Neuronal stem cell (in vitro differentiated cells): Measurements from ENCODE around the gene RNF123.

Source experiments
- DNase-seq: peaks from one replicate; pipeline ENCODE4 v3.0.0-alpha.2; 2013; ENCODE audit warnings: low spot score
- H2AFZ ChIP-seq: one replicate; pipeline ENCODE4 v1.6.1; 2013; ENCODE audit warnings: mild to moderate bottlenecking, low read length, inconsistent platforms
- H2AK5ac ChIP-seq: 2 replicates; pipeline ENCODE4 v1.6.1; 2013; ENCODE audit warnings: low read depth, mild to moderate bottlenecking, inconsistent platforms, low read length, moderate library complexity, mixed read lengths
- H2BK120ac ChIP-seq: 2 replicates; pipeline ENCODE4 v1.6.1; 2013; ENCODE audit warnings: low read depth, mild to moderate bottlenecking, inconsistent platforms, low read length, moderate library complexity, mixed read lengths
- H2BK12ac ChIP-seq: one replicate; pipeline ENCODE4 v1.6.1; 2013; ENCODE audit warnings: low read length, inconsistent platforms
- H2BK15ac ChIP-seq: 2 replicates; pipeline ENCODE4 v1.6.1; 2013; ENCODE audit warnings: mild to moderate bottlenecking, low read length, inconsistent platforms, mixed read lengths
- H2BK5ac ChIP-seq: one replicate; pipeline ENCODE4 v1.6.1; 2013; ENCODE audit warnings: inconsistent platforms, mild to moderate bottlenecking, low read length, moderate library complexity
- H3K14ac ChIP-seq: one replicate; pipeline ENCODE4 v1.6.1; 2013; ENCODE audit warnings: low read length, inconsistent platforms
- H3K18ac ChIP-seq: 2 replicates; pipeline ENCODE4 v1.6.1; 2013; ENCODE audit warnings: low read length, inconsistent platforms
- H3K23ac ChIP-seq: 2 replicates; pipeline ENCODE4 v1.6.1; 2013; ENCODE audit warnings: low read depth, mild to moderate bottlenecking, mixed read lengths, low read length, inconsistent platforms; ENCODE audit not compliant: poor library complexity
- H3K27ac ChIP-seq: replicated peaks from 3 replicates; pipeline ENCODE4 v1.5.1; 2013; ENCODE audit warnings: low read length, inconsistent platforms
- H3K27me3 ChIP-seq, 3 experiments: 2 replicates each; pipeline ENCODE4 v1.6.1; 2013; ENCODE audit warnings: low read length in 3 of 3, mild to moderate bottlenecking in 2 of 3, inconsistent platforms in 1 of 3, low read depth in 1 of 3, mixed read lengths in 1 of 3, moderate library complexity in 1 of 3; ENCODE audit not compliant: control insufficient read depth in 3 of 3, insufficient read depth in 3 of 3
- H3K36me3 ChIP-seq, 2 donors: replicated peaks in 1 of 2; 2 replicates each; pipeline ENCODE4 v1.6.1; 2013; ENCODE audit warnings: low read length in 2 of 2; ENCODE audit not compliant: control insufficient read depth in 2 of 2, insufficient read depth in 2 of 2
- H3K4ac ChIP-seq: 2 replicates; pipeline ENCODE4 v1.6.1; 2013; ENCODE audit warnings: inconsistent platforms, mild to moderate bottlenecking, low read length, moderate library complexity
- H3K4me1 ChIP-seq, 2 donors: 1 replicate in 1 of 2; 2 replicates in 1 of 2; pipeline ENCODE4 v1.6.1; 2013; ENCODE audit warnings: low read length in 2 of 2, low read depth in 1 of 2; ENCODE audit not compliant: control insufficient read depth in 2 of 2, insufficient read depth in 1 of 2
- H3K4me2 ChIP-seq: one replicate; pipeline ENCODE4 v1.6.1; 2013; ENCODE audit warnings: mild to moderate bottlenecking, low read length, inconsistent platforms; ENCODE audit not compliant: insufficient read depth, poor library complexity, severe bottlenecking
- H3K4me3 ChIP-seq, 2 donors: 2 replicates each; pipeline ENCODE4 v1.5.1; 2013; ENCODE audit warnings: low read length in 2 of 2, mild to moderate bottlenecking in 2 of 2, inconsistent platforms in 1 of 2, moderate library complexity in 1 of 2
- H3K79me1 ChIP-seq: one replicate; pipeline ENCODE4 v1.6.1; 2013; ENCODE audit warnings: low read depth, mild to moderate bottlenecking, inconsistent platforms, low read length, moderate library complexity
- H3K9ac ChIP-seq: one replicate; pipeline ENCODE4 v1.6.1; 2013; ENCODE audit warnings: mild to moderate bottlenecking, low read depth, low read length, inconsistent platforms; ENCODE audit not compliant: poor library complexity
- H3K9me3 ChIP-seq, 2 donors: replicated peaks in 1 of 2; 2 replicates each; pipeline versions ENCODE3 to v1.6.1; 2013; ENCODE audit warnings: low read length in 2 of 2, mild to moderate bottlenecking in 2 of 2, inconsistent platforms in 1 of 2, low read depth in 1 of 2, mixed read lengths in 1 of 2, moderate library complexity in 1 of 2; ENCODE audit not compliant: control insufficient read depth in 2 of 2, insufficient read depth in 1 of 2
- H4K8ac ChIP-seq: one replicate; pipeline ENCODE4 v1.6.1; 2013; ENCODE audit warnings: low read depth, mild to moderate bottlenecking, inconsistent platforms, low read length, moderate library complexity
- H4K91ac ChIP-seq: one replicate; pipeline ENCODE4 v1.6.1; 2013; ENCODE audit warnings: low read length, low read depth, mild to moderate bottlenecking, inconsistent platforms; ENCODE audit not compliant: poor library complexity
- WGBS, 2 donors: extraction: QIAGEN DNeasy Blood & Tissue Kit; methylation state at CpG; one replicate each; pipeline ENCODE4 v1.1.7; 2013; ENCODE audit warnings: missing lambda C conversion rate in 2 of 2, mixed read lengths in 1 of 2; ENCODE audit not compliant: insufficient read length in 2 of 2, insufficient replicate concordance in 1 of 2; ENCODE audit errors: extremely low coverage in 2 of 2; 5-methylcytosine and 5-hydroxymethylcytosine counted together

The RNF123 gene

GRCh38 chr3:49642708-49643145 lies 46.6 kb upstream of the RNF123 start:
- Histone ChIP-seq H2AK5ac (peak overlapping the region; percentile 44), H2BK12ac (no peak overlapping the region), H2BK120ac (no peak overlapping the region), H3K23ac (peak overlapping the region; percentile 13), H3K79me1 (no peaks in the 10 kb centered on the region), H3K36me3 (peaks cover 0 to 20% of the 10 kb centered on the region in 2 donors), H3K14ac (no peak overlapping the region), H3K9me3 (peaks cover 0 to 1% of the 10 kb centered on the region in 2 donors), H3K4ac (no peak overlapping the region), H3K4me2 (no peak overlapping the region), H2BK5ac (no peak overlapping the region), H2AFZ (no peak overlapping the region), H3K9ac (no peak overlapping the region), H3K27ac (no peak overlapping the region), H2BK15ac (no peak overlapping the region), H4K8ac (peak overlapping the region; percentile 44), H3K27me3 (no peaks in the 10 kb centered on the region), H3K4me3 (no peak overlapping the region), H3K18ac (peak overlapping the region; percentile 52), H3K4me1 (peaks cover 0 to 2% of the 10 kb centered on the region in 2 donors), H4K91ac (no peak overlapping the region)
- no CpG with 5 or more reads among the region's 9 CpGs for WGBS, 2 donors
- DNase-seq = no peak

GRCh38 chr3:49644684-49645083 lies 44.7 kb upstream of the RNF123 start:
- Histone ChIP-seq H3K27me3 (no peaks in the 10 kb centered on the region), H3K79me1 (no peaks in the 10 kb centered on the region), H2BK5ac (no peak overlapping the region), H3K4me1 (no peaks in the 10 kb centered on the region), H2AFZ (no peak overlapping the region), H3K23ac (no peak overlapping the region), H3K9me3 (peaks cover 0 to 1% of the 10 kb centered on the region in 2 donors), H2BK12ac (no peak overlapping the region), H3K27ac (no peak overlapping the region), H4K8ac (no peak overlapping the region), H3K4me2 (no peak overlapping the region), H3K9ac (no peak overlapping the region), H4K91ac (no peak overlapping the region), H3K4ac (no peak overlapping the region), H2BK15ac (no peak overlapping the region), H2AK5ac (no peak overlapping the region), H3K36me3 (peaks cover 0 to 20% of the 10 kb centered on the region in 2 donors), H3K18ac (no peak overlapping the region), H3K14ac (no peak overlapping the region), H2BK120ac (no peak overlapping the region), H3K4me3 (no peak overlapping the region)
- no peak for DNase-seq
- no CpG with 5 or more reads among the region's 8 CpGs for WGBS, 2 donors

- Histone ChIP-seq H2BK120ac (no peak overlapping the region), H2AK5ac (no peak overlapping the region), H4K8ac (no peak overlapping the region), H3K4ac (no peak overlapping the region), H2BK12ac (no peak overlapping the region), H2BK5ac (peak overlapping the region; percentile 83), H3K4me3 (no peak overlapping the region), H2BK15ac (no peak overlapping the region), H2AFZ (no peak overlapping the region), H3K36me3 (peaks cover 0 to 20% of the 10 kb centered on the region in 2 donors), H3K9ac (no peak overlapping the region), H3K27ac (no peak overlapping the region), H3K14ac (no peak overlapping the region), H3K4me1 (peaks cover 0 to 2% of the 10 kb centered on the region in 2 donors), H4K91ac (no peak overlapping the region), H3K4me2 (no peak overlapping the region), H3K9me3 (peaks cover 0 to 1% of the 10 kb centered on the region in 2 donors), H3K27me3 (no peaks in the 10 kb centered on the region), H3K79me1 (peaks cover 2% of the 10 kb centered on the region), H3K18ac (no peak overlapping the region), H3K23ac (no peak overlapping the region)
- DNase-seq = no peak
- WGBS, 2 donors = no CpG with 5 or more reads among the region's 3 CpGs
Measured at GRCh38 chr3:49646236-49646635, 43.1 kb upstream of the RNF123 start.

GRCh38 chr3:49647741-49648140 lies 41.6 kb upstream of the RNF123 start:
- no peak overlapping the region for H2AFZ ChIP-seq
- H4K8ac ChIP-seq = no peak overlapping the region
- H3K27ac ChIP-seq = no peak overlapping the region
- H3K14ac ChIP-seq = no peak overlapping the region
- peak overlapping the region; percentile 77 for H3K18ac ChIP-seq
- H3K27me3 ChIP-seq = no peaks in the 10 kb centered on the region
- H3K4me2 ChIP-seq = no peak overlapping the region
- H2BK15ac ChIP-seq = no peak overlapping the region
- no peak overlapping the region for H3K4ac ChIP-seq
- no peak overlapping the region for H2BK120ac ChIP-seq
- no CpG with 5 or more reads among the region's 2 CpGs for WGBS, 2 donors
- peaks cover 0 to 27% of the 10 kb centered on the region in 2 donors for H3K36me3 ChIP-seq
- H2BK12ac ChIP-seq = peak overlapping the region; percentile 69
- H2BK5ac ChIP-seq = no peak overlapping the region
- peaks cover 2% of the 10 kb centered on the region for H3K79me1 ChIP-seq
- H3K9ac ChIP-seq = no peak overlapping the region
- no peak for DNase-seq
- H4K91ac ChIP-seq = no peak overlapping the region
- no peak overlapping the region for H2AK5ac ChIP-seq
- peaks cover 0 to 1% of the 10 kb centered on the region in 2 donors for H3K9me3 ChIP-seq
- H3K23ac ChIP-seq = no peak overlapping the region
- H3K4me3 ChIP-seq = peak overlapping the region in 1 of 2 donors; percentile 5
- peaks cover 0 to 2% of the 10 kb centered on the region in 2 donors for H3K4me1 ChIP-seq
